Sigmoid colon (tissue), 4 donors: ENCODE measurements around the gene IGSF21.

Experiments
- POLR2A ChIP-seq, 2 donors: fragments of 450-650 bp; IDR thresholded peaks; one replicate each; pipeline ENCODE4 v1.6.1; 2016; ENCODE audit warnings: antibody characterized with exemption in 2 of 2, mild to moderate bottlenecking in 2 of 2, moderate library complexity in 2 of 2
- POLR2AphosphoS5 ChIP-seq, 4 donors: sonication (generic); formaldehyde crosslinking; IDR thresholded peaks; one replicate each; pipeline ENCODE4 v1.6.1; 2017; ENCODE audit warnings: antibody characterized with exemption in 4 of 4
- TF ChIP-seq, protein P1 (sequence below), 4 experiments: fragments of 450-650 bp in 3 of 4; fragments of 200-600 bp in 1 of 4; IDR thresholded peaks; one replicate each; pipeline ENCODE4 v1.5.1; 2016 to 2019; ENCODE audit warnings: antibody characterized with exemption in 4 of 4, mild to moderate bottlenecking in 3 of 4, moderate library complexity in 2 of 4

GRCh38 chr1:18336801-18337200 lies 229.2 kb downstream of the IGSF21 start:
- TF ChIP-seq POLR2AphosphoS5 (IDR thresholded peaks at IDR 0.05) (no peak), POLR2A (IDR thresholded peaks at IDR 0.05) (no peak)
- TF ChIP-seq, protein P1, sequence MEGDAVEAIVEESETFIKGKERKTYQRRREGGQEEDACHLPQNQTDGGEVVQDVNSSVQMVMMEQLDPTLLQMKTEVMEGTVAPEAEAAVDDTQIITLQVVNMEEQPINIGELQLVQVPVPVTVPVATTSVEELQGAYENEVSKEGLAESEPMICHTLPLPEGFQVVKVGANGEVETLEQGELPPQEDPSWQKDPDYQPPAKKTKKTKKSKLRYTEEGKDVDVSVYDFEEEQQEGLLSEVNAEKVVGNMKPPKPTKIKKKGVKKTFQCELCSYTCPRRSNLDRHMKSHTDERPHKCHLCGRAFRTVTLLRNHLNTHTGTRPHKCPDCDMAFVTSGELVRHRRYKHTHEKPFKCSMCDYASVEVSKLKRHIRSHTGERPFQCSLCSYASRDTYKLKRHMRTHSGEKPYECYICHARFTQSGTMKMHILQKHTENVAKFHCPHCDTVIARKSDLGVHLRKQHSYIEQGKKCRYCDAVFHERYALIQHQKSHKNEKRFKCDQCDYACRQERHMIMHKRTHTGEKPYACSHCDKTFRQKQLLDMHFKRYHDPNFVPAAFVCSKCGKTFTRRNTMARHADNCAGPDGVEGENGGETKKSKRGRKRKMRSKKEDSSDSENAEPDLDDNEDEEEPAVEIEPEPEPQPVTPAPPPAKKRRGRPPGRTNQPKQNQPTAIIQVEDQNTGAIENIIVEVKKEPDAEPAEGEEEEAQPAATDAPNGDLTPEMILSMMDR (IDR thresholded peaks at IDR 0.05): no peak
